ENCODE data around the gene LRRC28. TPM values are rescaled to one million over a fixed set of nuclear protein-coding genes. Genes with fewer than 3 reads are reported as not detected.
"Not testable (repeated sequence)": the region's sequence is repeated elsewhere in the genome, so short reads cannot be mapped to it uniquely, and the experiment has no call there.

LRRC28 gene
- total RNA-seq, 1 donor = 27.6 TPM

- no peak for DNase-seq (ENCODE audit: low read depth)
- no peak for TF ChIP-seq CTCF (IDR thresholded peaks at IDR 0.05; ENCODE audit: insufficient read depth, low read depth, low read length)
- H3K4me3 ChIP-seq (ENCODE audit: low read depth, low read length) = no peak overlapping the region
These were observed 18.5 kb upstream of the LRRC28 start for GRCh38 chr15:99232740-99233139.

GRCh38 chr15:99234160-99234559, 17.1 kb upstream of the LRRC28 start:
- DNase-seq (ENCODE audit: low read depth); H3K4me3 ChIP-seq (ENCODE audit: low read depth, low read length): not testable (repeated sequence)

- DNase-seq (ENCODE audit: low read depth) = no peak
- H3K4me3 ChIP-seq (ENCODE audit: low read depth, low read length) = no peak overlapping the region
- TF ChIP-seq CTCF (IDR thresholded peaks at IDR 0.05; ENCODE audit: insufficient read depth, low read depth, low read length) = no peak
These were observed 12.4 kb upstream of the LRRC28 start for GRCh38 chr15:99238849-99239248.

GRCh38 chr15:99239545-99240198, 11.6 kb upstream of the LRRC28 start:
- DNase-seq (ENCODE audit: low read depth) = no peak
- TF ChIP-seq CTCF (IDR thresholded peaks at IDR 0.05; ENCODE audit: insufficient read depth, low read depth, low read length) = no peak
- no peak overlapping the region for H3K4me3 ChIP-seq (ENCODE audit: low read depth, low read length)

DNA sequence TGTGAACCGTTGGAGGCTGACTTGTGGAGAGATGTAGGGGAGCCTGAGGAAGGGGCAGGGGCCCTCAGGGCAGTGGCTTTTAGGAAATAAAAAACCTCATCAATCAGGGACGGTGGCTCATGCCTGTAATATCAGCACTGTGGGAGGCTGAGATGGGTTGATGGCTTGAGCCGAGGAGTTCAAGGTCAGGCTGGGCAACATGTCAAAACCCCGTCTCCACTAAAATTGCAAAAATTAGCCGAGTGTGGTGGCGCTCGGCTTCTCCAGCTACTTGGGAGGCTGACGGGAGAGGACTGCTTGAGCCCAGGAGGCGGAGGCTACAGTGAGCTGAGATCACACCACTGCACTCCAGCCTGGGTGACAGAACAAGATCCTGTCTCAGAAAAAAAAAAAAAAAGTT, 9.5 kb upstream of the LRRC28 start:
- no peak for DNase-seq (ENCODE audit: low read depth)
- no peak for TF ChIP-seq CTCF (IDR thresholded peaks at IDR 0.05; ENCODE audit: insufficient read depth, low read depth, low read length)
- no peak overlapping the region for H3K4me3 ChIP-seq (ENCODE audit: low read depth, low read length)

DNA sequence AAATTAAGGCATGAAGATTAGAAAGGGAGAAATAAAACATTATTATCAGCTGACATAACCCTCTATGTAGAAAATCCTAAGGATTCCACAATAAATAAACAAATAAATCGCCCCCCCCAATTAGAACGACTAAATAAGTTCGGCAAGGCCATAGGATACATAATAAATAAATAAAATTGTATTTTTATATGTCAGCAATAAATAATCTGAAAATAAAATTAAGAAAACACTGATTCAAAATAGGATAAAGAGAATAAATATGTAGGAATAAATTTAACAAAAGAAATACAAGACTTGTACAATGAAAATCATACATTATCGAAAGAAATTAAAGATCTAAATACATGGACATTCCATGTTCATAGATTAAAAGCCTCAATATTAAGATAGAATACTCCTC, 7.0 kb upstream of the LRRC28 start:
- no peak overlapping the region for H3K4me3 ChIP-seq (ENCODE audit: low read depth, low read length)
- no peak for TF ChIP-seq CTCF (IDR thresholded peaks at IDR 0.05; ENCODE audit: insufficient read depth, low read depth, low read length)
- no peak for DNase-seq (ENCODE audit: low read depth)

DNA sequence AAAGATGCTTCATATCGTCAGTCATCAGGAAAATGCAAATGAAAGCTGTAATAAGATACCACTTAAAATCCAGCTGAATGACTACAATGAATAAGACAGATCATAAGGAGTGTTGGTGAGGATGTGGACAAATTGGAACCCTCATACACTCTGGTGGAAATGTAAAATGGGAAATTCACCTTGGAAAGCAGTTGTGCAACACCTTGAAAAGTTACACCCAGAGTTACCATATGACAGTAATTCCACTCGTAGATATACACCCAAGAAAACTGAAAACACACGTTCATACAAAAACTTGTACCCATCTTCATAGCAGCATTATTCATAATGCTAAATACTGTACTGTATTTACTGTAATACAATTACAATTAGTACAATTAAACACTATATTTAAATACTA, 4.2 kb upstream of the LRRC28 start:
- no peak for TF ChIP-seq CTCF (IDR thresholded peaks at IDR 0.05; ENCODE audit: insufficient read depth, low read depth, low read length)
- H3K4me3 ChIP-seq (ENCODE audit: low read depth, low read length) = no peak overlapping the region

More for the DNA sequence above, 4.2 kb upstream of the LRRC28 start:
- DNase-seq (ENCODE audit: low read depth) = no peak
